GM21786 (cell line): Measurements from ENCODE around the gene SF3B2.

Experiments used
- ATAC-seq: cut with Tn5 transposase; IDR thresholded peaks from one replicate; pipeline ENCODE4 v1.9.1; 2021; ENCODE audit not compliant: unreplicated experiment

The SF3B2 gene

DNA sequence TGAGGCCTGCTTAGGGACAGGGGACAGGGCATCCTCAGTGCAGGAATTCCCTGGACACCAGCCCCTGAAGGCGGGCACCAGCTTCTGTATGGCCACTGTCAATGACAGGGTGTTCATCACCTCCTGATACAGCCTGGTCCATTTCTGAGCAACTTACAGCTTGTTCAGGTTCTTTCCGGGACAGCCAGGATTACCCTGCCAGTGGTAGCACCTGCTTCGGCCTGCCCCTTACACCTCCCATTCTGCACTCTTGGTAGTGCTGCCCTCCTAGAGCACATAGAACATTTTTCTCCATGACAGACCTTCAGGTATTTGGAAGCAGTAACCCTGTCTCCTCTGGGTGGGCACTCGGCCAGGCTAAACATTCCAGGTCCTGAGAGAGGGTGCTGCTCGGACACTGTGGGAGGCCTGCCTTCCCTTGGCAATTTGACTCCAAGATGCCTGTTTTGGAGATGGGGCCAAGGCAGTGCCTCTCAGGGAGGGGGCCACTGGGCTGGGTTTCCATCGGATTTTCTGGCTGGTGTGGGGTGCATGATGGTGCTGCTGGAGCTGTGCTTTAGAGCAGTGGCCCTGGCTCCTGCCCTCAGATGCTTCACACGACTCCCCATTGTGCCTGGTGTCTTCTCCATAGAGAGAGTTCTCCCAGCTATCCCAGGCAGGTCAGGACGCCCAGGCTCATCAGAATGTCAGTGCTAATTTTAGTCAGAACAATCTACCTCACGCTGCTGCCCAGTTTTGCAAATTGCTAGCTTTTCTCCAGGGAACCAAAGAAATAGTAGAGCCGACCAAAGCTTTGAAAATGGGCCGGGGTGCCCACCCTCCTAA is 4.4 kb upstream of the SF3B2 start:
- ATAC-seq, result no peak

DNA sequence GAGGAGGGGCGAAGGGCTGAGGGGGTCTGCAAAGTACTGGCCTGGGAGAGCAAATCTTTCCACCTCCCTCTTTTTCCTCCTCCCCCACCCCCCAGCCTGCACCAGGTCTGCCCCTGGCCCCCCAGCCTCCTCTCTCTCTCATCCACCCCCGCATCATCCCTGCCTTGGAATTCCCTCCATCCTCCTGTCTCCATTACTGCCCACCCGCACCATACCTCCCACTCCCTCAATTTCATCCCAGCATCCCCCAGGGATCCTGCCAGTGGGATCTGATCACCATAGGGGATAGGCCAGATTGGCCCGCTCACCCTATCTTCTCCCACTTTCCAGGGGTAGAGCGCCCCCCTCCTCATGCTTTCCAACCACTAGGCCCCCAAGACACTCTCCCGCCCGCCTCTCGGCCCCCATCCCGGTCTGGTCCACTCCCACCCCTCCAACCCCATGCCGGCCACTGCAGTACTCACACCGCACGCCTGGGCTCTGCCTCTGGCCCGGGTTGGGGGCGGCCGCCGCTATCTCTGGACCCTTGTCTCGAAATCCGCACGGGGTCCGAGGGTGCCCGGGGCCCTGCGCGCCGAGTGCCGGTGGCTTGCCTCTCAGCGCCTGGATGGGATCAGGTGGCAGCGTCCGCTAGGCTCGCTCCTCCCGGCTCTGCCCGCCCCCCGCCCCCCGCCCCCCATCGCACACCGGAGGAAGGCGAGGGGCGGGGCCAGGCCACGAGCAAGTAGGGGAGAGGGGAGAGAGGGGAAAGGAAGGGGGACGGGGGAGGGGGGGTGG is 3.4 kb upstream of the SF3B2 start, which contains the start of gene GAL3ST3:
Gene GAL3ST3 (minus strand): TSS at position 615 of the 777 bp plus-strand sequence. CDS start 3,746 bp downstream, outside the sequence.
- no peak for ATAC-seq

DNA sequence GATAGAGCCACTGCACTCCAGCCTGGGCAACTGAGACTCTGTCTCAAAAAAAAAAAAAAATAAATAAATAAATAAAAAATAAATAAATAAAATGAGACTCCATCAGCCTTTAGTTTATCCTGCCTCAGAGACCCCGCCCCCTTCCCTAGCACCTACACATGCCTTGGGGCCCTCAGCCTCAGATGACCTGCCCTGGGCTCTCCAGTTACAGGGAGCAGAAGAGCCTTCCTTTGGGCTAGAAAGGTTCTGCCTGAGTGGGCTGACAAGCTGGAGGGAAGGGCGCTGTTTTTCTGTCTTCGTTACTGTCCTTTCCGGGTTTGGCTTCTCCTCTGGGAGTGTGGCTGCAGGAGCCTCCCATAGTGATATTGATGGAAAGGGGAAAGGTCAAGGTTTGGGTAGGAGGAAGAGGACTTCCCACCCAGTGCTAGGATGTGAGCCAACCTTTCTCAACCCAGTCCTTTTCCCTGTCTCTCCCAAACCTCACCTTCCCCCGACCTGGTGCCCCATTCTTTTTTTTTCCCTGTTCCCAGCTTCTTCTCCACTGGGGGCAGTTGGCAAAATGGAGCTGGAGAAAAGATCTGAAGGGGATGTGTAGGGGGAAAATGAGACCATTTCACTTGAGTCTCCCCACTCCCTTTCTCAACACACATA is 1.5 kb upstream of the SF3B2 start:
- ATAC-seq, result no peak

DNA sequence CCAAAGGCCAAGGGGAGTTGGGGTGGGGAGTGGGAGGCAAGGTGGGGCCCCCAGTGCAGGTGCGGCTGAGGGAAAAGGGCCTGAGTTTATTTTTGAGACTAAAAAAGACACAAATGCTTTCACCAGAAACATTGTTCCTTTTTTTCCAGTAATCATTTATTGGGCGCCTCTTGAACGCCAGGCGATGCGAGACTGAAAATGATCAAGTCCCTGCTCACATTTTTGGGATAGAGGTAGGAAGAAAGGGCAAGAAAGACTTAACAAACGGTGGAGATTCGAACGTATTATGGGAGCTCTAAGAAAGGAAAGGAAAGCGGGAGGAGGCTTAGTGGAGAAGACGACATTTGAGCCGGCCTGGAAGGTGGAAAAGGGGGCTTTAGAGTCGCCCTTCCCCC is 796 bp upstream of the SF3B2 start:
- no peak for ATAC-seq

DNA sequence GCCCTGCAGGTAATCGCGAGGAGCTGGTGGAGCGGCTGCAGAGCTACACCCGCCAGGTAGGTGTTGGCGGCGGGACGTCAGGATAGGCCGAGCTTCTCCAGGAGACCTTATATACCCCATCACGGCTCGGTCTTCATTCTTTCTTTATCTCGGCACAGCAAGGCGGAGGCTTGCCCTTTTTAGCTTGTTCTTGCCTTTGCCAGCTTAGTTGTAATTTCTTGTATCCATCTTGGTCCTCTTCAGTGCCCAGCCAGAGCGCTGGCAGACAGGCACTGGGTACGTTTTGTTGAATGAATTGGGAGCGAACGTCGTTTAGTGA is 459 bp downstream of the SF3B2 start:
- no peak for ATAC-seq

DNA sequence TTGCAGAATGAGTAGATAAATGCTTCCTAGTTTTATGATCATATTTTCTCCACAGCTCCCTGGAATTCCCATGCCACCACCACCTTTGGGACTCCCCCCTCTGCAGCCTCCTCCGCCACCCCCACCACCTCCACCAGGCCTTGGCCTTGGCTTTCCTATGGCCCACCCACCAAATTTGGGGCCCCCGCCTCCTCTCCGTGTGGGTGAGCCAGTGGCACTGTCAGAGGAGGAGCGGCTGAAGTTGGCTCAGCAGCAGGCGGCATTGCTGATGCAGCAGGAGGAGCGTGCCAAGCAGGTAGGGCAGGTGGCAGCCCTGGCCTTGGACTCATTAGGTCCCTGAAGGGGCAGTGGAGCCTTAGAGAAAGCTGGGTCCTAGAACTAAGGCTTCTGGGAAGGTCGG is 2.9 kb downstream of the SF3B2 start:
- no peak for ATAC-seq

DNA sequence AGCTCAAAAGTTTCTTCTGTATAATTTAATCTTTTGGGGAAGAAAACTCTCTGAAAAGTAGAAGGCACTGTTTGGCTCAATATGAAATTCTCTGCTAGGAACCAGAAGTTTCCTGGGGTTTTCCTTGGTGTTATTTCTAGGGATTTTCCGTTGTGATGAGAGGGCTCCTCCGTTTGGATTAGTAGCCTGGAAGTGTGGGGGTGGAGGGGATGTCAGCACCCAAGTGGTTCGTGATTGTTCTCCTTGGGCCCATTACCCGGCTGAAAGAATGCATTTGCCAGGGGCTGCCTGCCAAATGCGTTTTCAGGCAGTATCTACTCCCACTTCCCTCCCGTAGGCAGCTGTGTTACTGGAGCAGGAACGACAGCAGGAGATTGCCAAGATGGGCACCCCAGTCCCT is 4.3 kb downstream of the SF3B2 start:
- no peak for ATAC-seq

DNA sequence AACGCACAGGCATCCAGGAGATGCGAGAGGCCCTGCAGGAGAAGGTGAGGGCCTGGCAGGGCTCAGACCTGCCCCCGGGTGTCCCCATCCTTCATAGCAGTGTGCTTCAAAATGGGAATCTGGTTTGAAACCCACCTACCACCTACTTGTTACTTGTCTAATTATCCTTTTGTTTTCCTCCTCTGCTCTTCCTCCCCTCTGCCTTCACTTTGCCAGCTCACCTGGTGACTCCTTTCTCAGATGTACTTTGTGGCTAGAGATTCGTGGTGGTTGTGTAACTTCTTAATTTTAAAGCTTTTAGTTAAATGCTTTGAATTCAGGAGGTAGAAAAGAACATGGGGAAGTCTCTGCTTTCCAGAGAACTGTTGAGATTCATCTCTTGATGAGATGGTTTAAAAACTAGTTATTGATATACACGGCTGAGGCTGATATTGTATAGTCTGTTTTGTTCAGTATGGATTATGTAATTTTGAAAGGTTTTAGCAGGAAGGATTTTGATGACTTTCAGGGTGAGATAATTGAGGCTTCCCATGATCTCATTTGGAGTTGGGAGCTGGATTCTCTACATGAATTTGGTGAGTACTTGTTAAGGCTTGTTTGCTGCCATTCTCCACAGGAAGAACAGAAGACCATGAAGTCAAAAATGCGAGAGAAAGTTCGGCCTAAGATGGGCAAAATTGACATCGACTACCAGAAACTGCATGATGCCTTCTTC is 8.0 kb downstream of the SF3B2 start:
- ATAC-seq, result no peak

DNA sequence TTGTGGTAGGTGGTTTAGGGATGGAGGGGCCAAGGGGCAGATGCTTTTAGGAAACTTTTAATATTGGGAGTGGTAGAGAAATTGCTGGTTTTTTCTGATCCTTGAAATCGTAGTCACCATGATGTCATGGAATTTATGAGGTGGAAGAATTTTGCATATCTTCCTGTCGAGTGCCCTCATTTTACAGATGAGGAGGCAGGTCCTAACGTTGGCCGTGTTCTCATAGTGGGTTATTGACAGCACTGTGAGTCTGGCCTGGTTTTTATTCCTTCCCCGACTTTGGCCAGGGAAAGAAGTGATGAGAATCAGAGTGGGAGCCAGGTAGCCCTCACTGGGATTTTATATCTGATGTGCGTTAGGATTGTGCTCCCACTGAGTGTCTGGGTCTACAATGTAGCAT is 9.1 kb downstream of the SF3B2 start:
- no peak for ATAC-seq

DNA sequence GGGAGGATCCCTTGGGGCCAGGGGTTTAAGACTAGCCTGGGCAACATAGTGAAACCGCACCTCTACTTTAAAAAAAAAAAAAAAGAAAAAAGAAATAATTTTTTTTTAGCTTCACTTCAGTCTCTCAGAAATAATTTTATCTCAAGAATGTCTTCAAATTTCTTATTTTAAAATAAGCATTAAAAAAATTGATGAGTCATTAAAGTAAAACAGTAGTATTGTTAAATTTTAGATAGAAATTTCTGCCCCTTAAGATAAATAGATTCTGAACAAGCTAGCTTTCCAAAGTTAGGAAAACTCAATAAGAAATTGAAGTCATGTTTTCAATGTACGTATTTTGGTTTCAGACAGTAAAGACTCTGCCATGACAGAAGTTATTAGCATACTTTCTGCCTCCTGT is 10.2 kb downstream of the SF3B2 start:
- ATAC-seq, result no peak

DNA sequence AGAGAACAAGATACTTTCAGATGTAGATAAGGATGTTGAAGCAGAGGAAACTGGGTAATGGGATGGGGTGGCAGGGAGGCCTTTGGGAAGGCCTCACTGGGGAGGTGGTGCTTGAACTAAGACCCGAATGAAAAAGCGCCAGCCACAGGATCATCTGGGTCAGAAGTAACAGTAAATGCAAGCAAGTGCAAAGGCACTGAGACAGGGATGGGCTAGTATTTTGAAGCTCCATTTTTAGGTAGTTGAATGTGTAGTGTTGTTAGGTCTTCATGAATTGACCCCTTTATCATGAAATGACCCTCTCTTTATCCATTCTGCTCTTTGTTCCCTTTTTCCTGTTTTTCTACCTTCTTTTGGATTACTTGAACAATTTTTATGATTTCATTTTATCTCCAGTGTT is 11.7 kb downstream of the SF3B2 start:
- no peak for ATAC-seq

DNA sequence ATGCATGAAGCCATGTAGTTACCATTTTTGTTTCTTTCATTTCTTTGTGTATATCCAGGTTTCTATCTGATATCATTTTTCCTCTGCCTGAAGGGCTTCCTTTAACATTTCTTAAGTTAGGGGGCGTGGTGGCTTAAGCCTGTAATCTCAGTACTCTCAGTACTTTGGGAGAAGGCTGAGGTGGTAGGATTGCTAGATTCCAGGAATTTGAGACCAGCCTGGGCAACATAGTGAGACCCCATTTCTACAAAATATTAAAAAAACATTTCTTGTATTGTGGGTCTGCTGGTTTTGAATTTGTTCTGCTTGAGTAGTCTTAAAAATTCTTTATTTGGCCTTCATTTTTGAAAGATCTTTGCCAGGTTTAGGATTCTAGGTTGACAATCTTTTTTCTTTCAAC is 12.4 kb downstream of the SF3B2 start:
- ATAC-seq, result no peak

DNA sequence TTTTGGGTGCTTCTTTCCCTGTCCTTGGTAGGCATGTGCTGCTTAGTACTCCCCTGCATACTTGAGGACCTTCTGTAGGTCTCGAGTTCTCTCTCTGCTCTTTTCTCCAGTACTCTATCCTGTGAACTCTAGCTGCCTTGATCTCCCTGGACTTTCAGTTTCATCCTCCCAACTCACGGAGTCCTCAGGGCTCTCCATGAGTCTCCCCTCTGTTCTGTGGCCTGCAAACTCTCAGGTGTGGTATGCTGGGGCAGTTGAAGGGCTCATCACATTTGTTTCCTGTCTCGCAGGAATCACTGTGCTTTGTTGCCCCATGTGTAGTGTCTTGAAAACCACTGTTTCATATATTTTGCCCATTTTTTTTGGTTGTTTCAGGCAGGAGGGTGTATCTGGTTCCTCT is 14.6 kb downstream of the SF3B2 start:
- no peak for ATAC-seq

DNA sequence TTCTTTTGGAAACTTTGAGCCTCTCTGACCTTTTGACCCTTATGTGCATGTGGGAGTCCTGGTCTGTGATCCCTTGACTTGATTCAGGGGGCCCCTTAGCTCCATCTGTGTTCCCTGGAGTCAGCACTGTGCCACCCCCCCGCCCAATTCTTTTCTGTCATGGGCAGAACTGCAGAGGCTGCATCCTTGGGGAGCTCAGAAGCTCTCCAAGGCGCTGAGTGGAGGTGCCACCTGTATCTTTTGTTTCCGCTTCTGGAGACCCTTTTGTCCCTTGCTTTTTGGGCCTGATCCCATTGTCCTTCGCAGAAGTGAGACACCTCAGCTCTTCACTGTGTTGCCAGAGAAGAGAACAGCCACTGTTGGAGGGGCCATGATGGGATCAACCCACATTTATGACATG is 15.5 kb downstream of the SF3B2 start:
- no peak for ATAC-seq

DNA sequence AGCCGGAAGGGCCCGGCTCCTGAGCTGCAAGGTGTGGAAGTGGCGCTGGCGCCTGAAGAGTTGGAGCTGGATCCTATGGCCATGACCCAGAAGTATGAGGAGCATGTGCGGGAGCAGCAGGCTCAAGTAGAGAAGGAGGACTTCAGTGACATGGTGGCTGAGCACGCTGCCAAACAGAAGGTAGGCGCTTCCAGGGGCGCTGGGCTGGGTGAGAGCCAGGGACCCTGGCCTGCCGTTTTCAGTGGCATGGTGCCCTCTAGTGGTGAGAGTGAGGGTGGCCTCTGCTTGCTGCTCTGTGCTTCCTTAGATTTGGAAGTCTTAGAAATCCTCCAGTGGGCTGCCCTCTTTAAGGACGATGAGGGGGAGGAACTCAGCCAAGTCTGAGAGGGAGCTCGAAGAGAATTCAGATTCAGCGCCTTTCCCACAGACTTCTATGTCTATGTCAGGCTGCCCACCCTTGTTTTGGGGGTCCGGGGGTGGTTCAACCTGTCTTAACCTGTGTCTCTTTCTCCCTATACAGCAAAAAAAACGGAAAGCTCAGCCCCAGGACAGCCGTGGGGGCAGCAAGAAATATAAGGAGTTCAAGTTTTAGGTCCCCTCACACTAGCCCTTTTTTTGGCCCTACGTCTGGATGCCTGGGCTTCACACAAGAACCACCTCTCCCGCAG is 16.1 kb downstream of the SF3B2 start:
- ATAC-seq, result no peak

DNA sequence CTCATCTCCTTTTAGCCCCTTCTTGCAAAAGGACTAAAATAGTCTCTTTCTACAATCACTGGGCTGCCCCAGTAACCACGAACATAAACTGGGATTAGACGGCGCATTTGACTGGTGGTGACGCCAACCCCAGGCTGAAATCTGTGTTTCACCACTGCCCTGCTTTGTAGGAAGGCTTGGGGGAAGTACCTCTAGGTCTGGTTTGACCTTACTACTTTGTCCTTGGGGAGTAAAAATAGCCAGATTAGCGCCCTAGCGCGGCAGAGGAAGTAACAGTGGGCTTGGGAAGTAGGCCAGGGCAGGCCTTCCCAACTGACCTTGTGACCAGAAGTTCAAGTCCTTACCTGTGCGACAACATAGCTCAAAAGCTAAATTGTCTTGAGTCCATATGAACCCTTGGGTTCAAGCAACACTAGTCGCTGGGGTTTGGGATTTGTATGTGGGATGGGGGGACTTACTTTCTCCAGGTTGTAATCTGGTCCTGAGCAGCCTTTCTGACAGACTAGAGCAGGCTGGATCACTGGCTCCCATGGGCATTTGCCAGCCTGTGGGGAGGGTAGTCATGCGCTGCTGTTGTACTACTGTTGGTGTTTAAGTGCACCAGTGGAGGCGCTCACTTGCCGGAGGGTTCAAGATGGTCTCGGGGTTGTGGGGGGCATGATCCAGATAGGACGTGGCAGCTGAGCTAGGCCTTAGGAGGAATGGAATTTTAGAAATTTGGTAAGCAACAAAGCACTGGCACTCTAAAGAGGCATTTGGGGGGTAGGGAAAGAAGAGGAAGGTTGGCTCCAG is 17.0 kb downstream of the SF3B2 start:
- ATAC-seq, result peak; percentile 24

DNA sequence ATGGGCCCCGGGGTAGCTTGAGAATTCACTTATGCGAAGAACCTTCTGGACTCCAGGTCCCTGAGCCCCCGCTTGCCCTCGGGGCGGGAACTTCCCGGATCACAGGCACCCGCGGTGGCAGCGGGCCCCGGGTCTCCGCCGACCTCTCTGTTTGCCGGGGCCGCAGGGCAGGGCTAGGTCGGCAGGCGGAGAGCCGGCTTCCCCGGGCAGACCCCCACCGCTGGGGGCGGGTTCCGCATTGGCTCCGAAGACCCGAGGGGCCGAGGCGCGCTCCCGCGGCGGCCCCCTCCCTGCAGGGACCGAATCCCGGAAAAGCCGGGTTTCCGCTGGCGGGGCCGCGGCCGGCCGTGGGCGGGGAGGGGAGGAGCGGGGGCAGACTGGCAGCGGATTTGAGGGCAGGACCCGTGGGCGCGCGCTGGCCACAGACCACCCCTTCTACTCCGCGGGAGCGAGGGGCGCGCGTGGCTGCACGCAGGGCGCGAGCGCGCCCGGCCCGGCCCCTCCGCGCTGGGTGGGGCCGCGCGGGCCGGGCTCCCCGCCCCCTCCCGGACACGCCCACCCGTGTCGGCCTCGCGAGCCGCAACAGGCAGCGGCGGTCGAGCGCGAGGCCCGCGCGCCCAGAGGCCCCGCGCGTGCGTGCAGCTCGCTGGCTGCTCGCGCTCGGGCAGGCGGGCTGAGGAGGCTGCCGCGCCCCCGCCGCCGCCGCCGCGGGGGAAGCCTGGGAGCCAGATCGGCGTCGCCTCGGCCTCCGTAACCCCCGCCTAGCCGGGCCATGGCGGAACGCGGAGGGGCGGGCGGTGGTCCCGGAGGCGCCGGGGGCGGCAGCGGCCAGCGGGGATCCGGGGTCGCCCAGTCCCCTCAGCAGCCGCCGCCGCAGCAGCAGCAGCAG is 17.8 kb downstream of the SF3B2 start, which contains the start of gene PACS1:
Gene PACS1 (plus strand): TSS at position 558 of the 889 bp plus-strand sequence. CDS start 215 bp downstream, at position 773.
- peak; percentile 33 for ATAC-seq

DNA sequence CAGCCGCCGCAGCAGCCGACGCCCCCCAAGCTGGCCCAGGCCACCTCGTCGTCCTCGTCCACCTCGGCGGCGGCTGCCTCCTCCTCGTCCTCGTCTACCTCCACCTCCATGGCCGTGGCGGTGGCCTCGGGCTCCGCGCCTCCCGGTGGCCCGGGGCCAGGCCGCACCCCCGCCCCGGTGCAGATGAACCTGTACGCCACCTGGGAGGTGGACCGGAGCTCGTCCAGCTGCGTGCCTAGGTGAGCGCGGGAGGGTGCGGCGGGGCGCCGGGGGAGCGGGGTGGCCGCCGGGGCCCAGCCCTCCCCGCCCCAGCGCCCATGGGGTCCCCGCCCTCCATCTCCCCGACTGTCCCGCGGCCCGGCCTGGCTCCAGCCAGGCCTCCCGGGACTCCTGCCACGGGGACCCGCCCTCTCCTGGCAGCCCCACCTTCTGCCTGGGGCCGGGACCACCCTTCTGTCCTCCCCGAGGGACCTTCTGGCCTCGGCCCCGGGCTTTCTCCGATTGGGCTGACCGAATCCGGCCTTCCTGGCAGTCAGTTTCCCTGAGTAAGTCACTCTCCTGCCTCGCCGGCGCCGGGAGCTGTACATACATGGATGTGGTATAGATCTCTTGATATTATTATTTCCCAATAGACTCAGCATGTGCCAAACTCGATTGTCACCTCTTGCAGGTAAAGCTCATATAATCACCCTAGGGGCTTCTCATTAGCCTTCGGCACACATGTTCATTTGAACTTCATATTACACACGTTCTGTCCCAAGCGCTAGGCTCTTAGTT is 18.6 kb downstream of the SF3B2 start:
- ATAC-seq, result peak; percentile 7
